NCI-H2029 (cell line): ENCODE results near the gene PTPRN2.

Source experiments
- DNase-seq: peaks from one replicate; lab custom pipeline; 2025; lab: John Stamatoyannopoulos, UW

Gene PTPRN2

DNA sequence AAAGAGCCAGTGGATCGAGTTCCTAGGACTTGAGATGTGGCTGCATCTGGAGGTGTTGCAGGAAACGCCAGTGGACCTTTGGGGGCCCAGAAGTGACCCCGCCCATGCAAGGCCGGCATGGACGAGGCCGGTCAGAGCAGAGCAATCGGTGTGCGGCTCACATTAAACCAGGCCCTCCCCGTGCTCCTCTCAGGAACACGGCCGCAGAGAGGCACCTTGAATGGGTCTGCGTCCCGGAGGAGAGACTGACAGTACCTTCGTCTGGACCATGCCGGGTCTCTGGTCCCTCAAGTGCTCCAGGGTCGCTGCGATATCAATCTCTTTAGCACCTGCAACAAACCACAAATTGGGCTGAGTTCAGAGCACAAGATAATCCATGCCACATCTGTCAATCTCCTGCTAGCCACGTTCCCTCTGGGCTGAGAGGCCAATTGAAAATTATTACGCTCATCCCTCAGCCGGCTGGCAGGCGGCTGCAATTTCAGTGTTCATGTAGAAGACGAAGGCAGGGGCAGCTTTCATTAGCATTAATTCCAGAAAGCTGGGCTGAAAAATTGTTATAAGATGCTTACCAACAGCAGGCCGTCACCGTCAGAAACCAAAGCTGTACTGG lies 1038.8 kb downstream of the PTPRN2 start:
- no peak for DNase-seq

DNA sequence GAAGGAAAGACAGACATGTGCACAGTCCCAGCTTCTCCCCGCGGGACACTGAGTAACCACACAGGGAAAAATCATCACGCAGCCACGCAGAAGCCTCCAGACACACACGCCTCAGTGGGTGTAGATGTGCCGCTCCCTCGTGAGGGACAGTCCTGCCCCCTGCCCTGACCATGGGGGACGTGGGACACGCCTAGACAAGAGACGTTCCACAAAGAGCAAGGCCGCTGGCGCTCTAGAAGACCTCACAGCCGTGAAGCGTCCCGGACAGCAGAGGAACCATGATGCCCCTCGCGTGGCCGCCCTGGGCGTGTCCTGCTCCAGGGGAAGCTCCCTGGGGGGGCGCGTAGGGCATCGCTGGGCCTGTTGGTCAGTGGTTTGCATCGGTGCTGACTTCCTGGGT lies 1040.0 kb downstream of the PTPRN2 start:
- no peak for DNase-seq

DNA sequence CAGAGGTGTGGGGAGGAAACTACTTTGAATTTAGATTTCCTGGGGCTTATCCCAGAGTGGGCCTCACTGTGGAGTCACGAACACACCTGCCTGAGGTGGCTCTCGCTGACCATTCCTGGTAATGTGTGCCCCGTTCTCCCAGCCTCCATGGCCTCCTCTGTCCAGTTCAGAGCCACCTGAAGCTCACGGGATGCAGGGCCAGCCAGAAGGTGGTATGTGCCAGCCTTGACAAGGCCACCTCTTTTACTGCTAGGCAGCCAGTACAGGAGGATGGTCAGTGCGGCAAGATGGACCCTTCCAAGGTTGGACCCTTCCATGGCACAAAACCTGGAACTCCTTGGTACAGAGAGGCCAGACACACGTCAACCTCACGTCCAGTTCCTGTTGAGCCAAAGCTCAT lies 1040.5 kb downstream of the PTPRN2 start:
- no peak for DNase-seq

DNA sequence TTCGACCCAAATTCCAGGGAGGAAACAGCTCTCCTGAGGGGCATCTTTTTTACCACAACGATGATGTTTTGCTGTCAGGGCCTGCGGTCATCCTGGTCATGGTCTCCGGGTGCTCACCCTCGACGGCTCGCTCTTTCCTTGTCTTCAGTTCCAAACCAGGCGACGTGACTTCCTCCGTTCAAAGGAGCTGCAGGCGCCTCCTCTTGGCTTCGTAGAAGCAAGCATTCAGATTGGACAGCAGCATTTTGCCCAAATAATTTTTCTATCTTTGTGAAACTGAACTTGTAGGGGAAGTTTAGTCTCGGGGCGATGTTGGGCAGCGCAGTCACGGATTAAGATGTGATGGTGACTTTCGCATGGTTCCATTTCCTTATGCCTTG lies 1042.0 kb downstream of the PTPRN2 start:
- no peak for DNase-seq

DNA sequence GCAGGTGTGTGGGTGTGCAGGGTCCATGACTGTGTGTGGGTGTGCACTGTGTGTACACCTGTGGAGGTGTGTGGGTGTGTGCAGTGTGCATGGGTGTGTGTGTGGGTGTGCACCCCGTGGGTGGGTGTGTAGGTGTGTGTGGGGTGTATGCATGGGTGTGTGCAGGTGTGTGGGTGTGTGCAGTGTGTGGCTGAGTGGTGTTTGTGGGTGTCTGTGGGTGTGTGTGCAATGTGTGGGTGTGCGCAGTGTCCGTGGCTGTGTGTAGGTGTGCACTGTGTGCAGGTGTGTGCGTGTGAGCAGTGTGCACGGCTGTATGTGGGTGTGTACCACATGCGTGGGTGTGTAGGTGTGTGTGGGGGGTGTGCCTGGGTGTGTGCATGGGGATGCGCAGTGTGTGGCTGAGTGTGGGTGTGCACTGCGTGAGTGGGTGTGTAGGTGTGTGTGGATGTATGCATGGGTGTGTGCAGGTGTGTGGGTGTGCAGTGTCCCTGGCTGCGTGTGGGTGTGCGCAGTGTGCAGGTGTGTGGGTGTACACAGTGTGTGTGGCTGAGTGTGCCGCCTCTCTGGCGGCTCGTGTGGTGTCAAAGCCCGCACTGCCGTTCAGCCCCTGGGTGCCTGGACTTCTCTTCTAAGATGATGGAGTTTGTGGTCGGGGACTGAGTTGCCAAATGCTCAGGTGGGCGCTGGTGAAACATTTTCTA lies 1042.5 kb downstream of the PTPRN2 start:
- DNase-seq: no peak

DNA sequence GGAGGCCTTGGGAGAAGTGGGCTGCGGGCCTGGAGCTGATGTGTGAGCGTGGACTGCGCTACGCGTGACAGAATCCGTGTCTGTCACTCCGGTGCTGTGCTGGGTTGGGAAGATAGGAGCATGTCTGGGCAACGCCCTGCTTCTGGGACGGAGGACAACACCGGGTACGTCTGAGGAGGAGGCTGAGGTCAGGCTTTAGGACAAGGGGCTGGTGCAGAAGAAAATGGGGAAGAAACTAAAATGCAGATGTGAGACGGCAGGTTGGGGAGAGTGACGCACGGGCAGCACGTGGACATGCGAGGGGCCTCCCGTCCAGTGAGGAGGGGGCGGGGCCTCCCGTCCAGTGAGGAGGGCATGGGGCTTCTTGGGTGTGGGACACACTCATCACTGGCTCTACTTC lies 1043.4 kb downstream of the PTPRN2 start:
- no peak for DNase-seq

DNA sequence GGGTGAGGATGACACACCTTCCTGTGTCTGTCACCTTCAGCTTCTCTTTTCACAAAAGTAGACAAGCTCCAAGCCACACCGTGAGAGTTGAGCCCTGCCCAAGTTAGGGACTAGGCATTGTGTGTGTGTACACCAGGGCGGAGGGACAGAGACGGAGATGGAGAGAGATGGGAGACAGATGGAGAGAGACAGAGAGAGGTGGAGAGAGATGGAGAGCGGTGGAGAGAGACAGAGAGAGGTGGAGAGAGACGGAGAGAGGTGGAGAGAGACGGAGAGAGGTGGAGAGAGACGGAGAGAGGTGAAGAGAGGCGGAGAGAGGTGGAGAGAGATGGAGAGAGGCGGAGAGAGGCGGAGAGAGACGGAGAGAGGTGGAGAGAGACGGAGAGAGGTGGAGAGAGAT lies 1043.8 kb downstream of the PTPRN2 start:
- DNase-seq: no peak

DNA sequence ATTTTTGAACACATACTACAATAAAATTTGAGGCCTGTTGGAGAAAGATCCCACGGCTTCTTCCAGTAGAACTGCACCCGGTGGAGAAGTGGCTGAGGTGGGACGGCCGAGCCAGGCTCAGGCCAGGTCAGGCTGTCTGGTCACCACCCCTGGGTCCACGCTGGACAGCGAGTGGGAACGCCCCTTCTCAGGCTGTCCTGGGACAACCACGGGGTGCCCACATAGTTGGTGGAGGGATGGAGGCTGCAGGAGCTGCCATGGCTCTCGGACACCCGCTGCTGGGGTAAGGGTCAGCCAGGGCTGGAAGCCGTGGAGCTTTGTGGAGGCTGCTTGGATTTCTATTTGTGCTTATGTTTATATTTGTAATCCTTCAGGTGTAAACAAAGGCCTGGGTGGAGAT lies 1044.3 kb downstream of the PTPRN2 start:
- DNase-seq: no peak

DNA sequence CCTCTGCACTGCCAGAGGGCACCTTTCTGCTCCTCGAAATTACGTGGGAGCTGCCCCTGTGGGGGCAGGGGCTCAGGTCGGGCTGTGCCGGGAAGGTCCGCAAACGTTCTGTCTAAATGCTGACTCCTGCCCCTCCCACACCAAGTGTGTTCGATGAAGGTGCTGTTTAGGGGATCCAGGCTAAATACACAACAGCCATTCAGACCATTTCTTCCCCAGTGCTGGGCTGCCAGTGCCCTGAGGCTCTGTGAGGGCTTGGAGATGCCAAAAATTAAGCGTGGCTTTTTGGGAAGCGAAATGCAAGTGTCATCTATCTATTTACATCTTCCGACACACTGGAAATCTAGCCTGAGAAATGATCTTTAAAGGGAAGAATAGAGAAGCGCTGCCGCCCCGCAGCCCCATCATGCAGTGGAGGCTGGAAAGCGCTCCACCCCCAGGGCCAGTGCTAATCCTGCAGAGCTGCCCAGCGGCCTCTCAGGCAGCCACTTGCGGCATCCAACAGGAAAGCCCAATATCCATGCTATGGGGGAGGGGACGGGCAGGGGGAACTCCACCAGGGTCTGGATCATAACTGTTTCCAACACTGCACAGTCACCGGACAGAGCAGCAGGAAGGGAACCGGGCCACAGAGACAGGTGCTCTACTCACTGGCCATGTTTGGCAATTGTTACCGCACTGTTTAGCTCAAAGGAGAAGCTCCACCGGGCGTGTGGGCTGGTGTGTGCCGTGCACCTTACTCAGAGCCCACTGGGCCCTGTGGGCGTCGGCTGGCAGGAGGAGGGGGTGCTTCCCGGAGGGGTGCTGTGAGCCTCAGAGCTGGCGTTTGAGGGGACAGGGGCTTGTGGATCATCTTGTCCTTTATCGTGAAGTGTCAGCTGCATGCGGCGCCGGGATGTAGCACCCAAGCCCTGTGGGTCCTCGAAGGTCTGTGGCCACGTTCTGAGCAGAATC lies 1045.3 kb downstream of the PTPRN2 start:
- DNase-seq: no peak

DNA sequence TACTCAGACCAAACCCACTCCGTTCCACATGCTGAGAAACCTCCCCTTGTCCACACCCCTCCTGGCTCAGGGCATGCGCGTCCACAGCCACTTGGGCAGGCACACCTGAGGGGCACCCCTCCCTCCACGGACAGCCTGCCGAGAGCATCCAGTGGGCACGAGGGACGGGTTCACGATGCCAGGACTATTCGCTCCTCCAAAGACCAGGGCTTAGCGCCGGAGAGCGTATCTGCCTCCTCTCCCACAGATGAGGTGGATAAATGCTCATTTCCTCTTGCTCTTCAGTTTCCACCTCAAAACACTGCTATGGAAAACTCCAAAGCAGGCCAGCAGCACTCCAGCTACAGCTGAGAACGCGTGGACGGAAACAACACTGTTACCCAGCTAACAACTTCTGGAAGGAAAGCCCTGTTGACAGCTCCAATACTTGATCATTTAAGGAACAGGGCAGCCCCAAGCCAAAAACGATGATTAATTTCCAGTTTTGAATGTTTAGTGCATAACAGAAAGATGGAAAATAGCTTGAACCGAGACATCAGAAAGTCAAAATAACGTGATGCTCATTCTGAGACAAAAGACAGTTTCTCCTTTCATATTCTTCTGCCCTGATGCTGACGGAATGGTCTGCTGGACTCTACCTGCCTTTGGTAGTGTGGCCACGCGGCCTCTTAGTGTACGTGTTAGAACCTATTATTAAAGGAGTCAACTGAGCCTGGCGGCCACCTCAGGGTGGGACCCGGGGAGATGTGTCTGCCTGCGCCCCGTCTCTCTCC lies 1046.1 kb downstream of the PTPRN2 start:
- no peak for DNase-seq

DNA sequence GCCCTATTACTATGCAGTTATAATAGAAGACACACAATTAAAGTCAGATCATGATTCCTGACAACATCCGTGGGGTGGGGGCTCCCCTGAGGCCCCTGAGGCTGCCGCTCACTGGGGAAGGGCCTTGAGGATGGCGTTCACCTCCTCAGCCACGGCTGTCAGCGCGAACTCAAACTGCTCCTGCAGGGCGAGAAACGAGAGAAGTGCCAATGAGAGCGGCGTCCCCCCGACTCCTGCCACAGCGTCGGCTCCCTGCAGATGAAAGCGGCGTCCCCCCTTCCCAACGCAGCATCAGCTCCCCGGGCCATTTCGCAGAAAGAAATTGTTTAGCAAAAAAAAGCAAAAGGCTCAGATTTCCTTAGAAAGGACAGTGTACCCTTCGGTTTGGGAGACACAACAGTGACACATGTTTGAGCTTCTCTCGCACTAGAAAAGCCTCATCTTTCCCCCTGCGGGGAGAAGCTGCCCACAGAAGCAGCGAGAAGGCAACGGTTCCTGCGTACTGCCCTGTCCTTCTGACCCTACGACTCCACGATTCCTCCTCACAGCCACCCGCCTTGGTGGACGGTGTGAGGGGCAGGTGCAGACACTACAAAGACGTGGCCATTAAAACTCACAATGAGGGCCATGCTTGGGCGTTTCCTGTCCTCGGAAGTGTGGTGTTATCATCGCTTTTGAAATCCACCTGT lies 1046.9 kb downstream of the PTPRN2 start:
- no peak for DNase-seq

DNA sequence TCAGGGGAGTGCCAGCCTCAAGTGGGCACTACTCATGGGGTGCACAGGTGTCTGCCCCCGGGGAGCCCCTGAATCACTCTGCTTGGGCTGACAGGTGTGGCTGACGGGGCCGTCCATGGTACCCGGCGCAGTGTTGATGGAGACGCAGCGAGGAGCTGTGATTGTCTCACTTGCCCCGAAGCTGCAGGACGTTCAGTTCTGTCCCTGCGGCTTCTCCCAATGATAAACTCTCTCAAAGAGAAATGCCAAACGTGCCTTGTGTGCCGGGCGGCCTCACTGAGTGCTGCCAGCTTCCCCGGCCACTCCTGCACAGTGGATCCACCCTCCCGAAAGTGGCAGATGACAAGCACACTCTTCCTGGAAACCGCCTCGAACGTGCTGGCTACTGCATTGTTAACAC lies 1047.6 kb downstream of the PTPRN2 start:
- DNase-seq: no peak

DNA sequence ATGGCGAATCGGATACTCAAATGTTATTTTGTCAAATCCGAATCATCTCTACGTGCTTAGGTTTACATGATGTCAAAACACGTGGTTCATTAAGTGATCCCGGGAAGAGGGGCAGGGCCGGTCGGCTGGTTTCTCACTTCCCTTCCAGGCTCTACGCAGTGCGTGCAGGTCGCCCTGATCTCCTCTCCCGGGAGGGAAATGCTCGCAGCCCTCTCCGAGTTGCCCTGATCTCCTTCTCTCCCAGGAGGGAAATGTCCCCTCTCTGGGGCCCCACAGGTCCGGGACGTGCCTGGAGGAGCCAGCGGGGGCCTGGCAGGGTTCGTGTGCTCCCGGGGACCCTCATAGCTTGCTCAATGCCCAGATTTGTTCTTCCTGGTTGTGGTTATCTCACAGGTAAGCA lies 1048.1 kb downstream of the PTPRN2 start:
- DNase-seq: no peak

DNA sequence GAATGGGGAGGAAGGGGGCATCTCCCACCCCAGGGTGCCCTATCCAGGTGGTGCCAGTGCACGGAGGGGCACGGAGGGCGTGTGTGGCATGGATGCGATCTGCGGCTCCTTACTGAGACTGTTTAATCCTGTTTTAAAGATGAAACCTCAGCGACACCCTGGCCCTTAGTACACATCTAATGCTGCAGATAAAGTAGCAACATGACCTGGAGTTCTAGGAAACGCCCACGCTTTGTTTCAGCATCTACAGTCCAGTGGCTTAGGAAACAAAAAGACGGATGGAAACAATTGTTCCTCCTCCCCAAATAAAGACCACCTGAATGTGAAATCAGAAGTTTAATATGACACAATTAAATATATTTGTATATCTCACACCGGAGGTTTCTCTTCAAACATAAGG lies 1048.9 kb downstream of the PTPRN2 start:
- no peak for DNase-seq

DNA sequence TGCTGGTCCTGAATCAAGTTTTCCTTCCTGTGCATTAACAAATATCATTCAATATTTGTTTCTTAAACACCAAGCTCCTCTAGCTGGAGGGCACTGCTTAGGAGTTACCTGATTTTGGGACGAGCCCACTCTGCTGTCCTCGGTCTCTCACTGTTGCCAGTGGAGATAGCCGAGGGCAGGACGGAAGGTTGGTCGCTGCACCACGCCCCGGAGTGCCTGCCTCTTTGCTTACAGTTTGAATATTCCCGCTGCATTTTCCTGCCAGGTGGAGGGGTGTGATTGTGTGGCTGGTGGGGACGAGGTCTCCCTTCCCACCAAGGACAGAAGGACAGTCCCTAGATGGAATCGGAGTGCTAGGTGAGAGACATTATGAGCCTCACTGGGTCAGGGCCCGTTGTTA lies 1049.3 kb downstream of the PTPRN2 start:
- DNase-seq: no peak

DNA sequence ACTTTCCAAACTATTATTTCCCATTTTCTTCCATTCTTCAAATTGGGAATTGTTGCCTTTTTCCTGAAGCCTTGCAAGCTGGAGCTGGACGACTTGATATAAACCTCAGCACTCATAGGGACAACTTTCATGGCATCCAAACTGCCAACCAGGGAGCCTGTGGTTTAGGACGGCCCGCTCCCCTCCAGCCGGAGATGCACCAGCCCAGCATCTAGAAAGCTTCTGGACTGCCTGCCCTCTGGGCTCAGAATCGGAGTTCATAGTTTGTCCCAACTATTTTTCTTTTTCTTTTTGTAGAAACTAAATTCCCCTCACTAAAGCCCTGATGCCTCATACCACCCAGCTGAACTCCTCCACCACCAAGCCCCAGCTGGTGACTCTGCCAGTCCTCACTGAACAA lies 1050.6 kb downstream of the PTPRN2 start:
- DNase-seq: no peak

DNA sequence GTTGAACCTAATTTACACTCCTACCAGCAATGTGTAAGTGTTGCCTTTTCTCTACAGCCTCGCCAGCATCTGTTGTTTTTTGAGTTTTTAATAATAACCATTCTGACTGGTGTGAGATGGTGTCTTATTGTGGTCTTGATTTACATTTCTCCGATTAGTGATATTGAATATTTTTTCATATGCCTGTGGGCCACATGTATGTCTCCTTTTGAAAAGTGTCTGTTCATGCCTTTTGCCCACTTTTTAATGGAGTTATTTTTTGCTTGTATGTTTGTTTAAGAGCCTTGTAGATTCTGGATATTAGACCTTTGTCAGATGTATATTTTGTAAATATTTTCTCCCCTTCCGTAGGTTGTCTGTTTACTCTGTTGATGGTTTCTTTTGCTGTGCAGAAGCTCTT lies 1055.6 kb downstream of the PTPRN2 start:
- DNase-seq: no peak

DNA sequence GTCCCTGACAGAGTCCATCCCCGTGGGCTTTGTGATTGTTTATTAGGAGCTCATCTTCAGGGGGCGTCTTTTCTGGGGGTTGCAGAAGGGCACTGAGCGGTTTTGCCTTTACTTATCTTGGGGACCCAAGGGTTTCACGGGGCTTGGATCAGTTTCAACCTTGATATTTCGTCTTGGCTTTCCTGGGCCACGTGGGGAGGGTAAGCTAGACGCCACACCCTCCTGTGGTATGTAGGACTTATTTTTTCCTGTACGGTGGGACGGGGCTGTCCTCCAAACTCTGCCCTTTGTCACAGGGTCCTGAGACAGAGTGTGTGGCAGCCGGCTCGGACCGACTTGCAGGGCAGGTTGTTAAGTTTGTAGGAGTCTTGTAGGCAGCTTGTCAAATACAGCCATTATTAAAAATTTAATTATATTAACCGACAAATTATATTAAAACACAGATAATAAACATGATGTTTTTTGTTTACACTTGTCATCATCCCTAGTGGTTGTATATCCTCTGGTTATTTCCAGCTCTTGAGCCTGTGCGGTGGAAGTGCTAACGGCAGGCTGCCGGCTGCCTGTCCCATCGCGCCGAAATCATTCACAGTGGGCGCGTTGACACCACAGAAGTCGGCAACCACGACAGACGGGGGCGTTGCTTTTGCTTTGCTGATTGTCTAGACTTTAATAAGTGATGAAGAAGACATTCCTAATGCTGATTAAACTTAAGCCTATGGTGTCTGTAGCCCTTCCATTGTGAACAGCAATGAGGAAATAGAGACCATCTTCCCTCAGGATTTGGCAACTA lies 1057.7 kb downstream of the PTPRN2 start:
- DNase-seq: no peak

DNA sequence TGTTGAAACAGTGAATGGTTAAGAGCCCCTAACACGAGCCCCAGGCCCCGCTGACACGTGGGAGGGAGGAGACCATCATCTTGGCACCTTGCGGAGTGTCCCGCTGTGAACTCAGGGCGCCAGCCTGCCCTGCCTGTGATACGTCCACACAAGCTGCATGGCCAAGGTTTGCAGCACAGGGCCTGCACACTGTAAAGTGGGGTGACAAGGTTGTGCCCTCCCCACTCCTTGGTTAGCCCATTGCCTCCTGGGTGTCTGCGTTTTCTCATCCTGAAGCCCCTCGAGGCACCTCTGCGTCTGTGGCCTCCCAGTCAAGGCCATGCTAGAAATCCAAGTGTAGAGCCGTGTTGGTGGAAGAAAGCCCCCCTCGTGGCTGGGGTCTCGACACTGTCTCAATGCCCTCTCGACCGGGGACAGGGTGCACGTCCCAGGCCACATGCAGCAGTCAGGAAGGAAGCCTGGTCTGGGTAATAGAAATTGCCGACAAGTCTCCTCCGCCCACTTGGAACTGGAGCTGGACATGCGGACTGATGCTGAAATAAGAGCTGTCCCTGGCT lies 1058.8 kb downstream of the PTPRN2 start:
- DNase-seq: no peak

DNA sequence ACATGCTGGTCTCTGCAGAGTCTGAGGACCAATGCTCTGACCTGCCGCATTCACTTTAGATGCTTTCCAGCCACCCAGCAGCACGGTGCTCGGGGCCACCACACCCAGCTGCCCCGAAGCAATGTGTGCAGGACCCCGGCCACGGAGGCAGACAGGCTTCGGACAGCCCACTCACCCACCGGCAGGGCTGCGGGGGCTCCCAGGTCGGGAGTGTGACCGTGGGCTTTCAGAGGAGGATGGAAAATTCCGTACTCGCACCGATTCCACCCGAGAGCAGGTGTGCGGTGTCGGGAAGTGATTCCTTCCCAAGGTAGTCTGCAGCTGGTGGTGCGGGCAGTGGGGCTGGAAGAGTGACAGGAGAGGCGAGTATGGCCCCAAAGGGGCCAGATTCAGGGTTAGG lies 1059.9 kb downstream of the PTPRN2 start:
- DNase-seq: no peak
